ENCODE results near the gene HJV.

The HJV gene

GRCh38 chr1:146019231-146020057, 2.1 kb downstream of the HJV start:
- H3K27me3 ChIP-seq (ENCODE audit: insufficient read depth, poor library complexity, severe bottlenecking), result peaks cover 8% of the 10 kb centered on the region
- no peak overlapping the region for H3K4me3 ChIP-seq (replicated peaks; ENCODE audit: insufficient read depth, low read length)
- TF ChIP-seq POLR2AphosphoS5 (IDR thresholded peaks at IDR 0.05; ENCODE audit: low read depth) (no peak), GABPA (IDR thresholded peaks at IDR 0.05; ENCODE audit: low read depth) (no peak), REST (IDR thresholded peaks at IDR 0.05; ENCODE audit: insufficient replicate concordance, low read depth) (no peak), CTCF (IDR thresholded peaks at IDR 0.05; ENCODE audit: insufficient read depth, low read length) (no peak), SPI1 (IDR thresholded peaks at IDR 0.05; ENCODE audit: borderline replicate concordance, low read depth) (no peak)
- DNase-seq (ENCODE audit: low read depth in 1 of 2, low spot score in 1 of 2), result no peak
- H3K27ac ChIP-seq (replicated peaks), result no peak overlapping the region

- peaks cover 8% of the 10 kb centered on the region for H3K27me3 ChIP-seq (ENCODE audit: insufficient read depth, poor library complexity, severe bottlenecking)
Observed at GRCh38 chr1:146016891-146017290, 4.6 kb downstream of the HJV start.

More at GRCh38 chr1:146016891-146017290, 4.6 kb downstream of the HJV start:
- TF ChIP-seq CTCF (IDR thresholded peaks at IDR 0.05; ENCODE audit: insufficient read depth, low read length) (no peak), SPI1 (IDR thresholded peaks at IDR 0.05; ENCODE audit: borderline replicate concordance, low read depth) (no peak), POLR2AphosphoS5 (IDR thresholded peaks at IDR 0.05; ENCODE audit: low read depth) (no peak), REST (IDR thresholded peaks at IDR 0.05; ENCODE audit: insufficient replicate concordance, low read depth) (no peak)
- no peak overlapping the region for H3K4me3 ChIP-seq (replicated peaks; ENCODE audit: insufficient read depth, low read length)
- no peak overlapping the region for H3K27ac ChIP-seq (replicated peaks)
- DNase-seq (ENCODE audit: low read depth in 1 of 2, low spot score in 1 of 2), result no peak

Measured in HL-60 (cell line).